Mammary epithelial cell (primary cell): Measurements from ENCODE around the gene TP73.

Experiments used
- EZH2 ChIP-seq: IDR thresholded peaks from 2 replicates; pipeline ENCODE4 v1.6.1; 2012; ENCODE audit warnings: low read length, inconsistent platforms, borderline replicate concordance
- TF ChIP-seq, protein P1 (sequence below), 2 donors: IDR thresholded peaks in 1 of 2; conservative IDR thresholded peaks in 1 of 2; 2 replicates each; pipeline ENCODE4 v1.5.1; 2011 to 2012; ENCODE audit warnings: inconsistent platforms in 2 of 2, low read length in 2 of 2, mild to moderate bottlenecking in 2 of 2, control low read depth in 1 of 2, low read depth in 1 of 2; ENCODE audit not compliant: insufficient read depth in 1 of 2; ENCODE audit errors: extremely low read depth in 1 of 2

- TF ChIP-seq, protein P1, sequence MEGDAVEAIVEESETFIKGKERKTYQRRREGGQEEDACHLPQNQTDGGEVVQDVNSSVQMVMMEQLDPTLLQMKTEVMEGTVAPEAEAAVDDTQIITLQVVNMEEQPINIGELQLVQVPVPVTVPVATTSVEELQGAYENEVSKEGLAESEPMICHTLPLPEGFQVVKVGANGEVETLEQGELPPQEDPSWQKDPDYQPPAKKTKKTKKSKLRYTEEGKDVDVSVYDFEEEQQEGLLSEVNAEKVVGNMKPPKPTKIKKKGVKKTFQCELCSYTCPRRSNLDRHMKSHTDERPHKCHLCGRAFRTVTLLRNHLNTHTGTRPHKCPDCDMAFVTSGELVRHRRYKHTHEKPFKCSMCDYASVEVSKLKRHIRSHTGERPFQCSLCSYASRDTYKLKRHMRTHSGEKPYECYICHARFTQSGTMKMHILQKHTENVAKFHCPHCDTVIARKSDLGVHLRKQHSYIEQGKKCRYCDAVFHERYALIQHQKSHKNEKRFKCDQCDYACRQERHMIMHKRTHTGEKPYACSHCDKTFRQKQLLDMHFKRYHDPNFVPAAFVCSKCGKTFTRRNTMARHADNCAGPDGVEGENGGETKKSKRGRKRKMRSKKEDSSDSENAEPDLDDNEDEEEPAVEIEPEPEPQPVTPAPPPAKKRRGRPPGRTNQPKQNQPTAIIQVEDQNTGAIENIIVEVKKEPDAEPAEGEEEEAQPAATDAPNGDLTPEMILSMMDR (conservative IDR thresholded peaks at IDR 0.05 in 1 of 2, IDR thresholded peaks at IDR 0.05 in 1 of 2; ENCODE audit: extremely low read depth in 1 of 2, insufficient read depth in 1 of 2, low read depth in 1 of 2, low read length in 2 of 2) = no peak
- no peak for TF ChIP-seq EZH2
These were observed 128.6 kb downstream of the TP73 start for GRCh38 chr1:3780901-3781300.
